Panc1 (cell line): Measurements from ENCODE around the gene INS.

Experiments used
- CTCF ChIP-seq: fragments of 450-650 bp; IDR thresholded peaks from 2 replicates; pipeline ENCODE4 v1.5.1; 2017; ENCODE audit warnings: mild to moderate bottlenecking
- POLR2AphosphoS5 ChIP-seq: IDR thresholded peaks from 2 replicates; pipeline ENCODE4 v1.6.1; 2012; ENCODE audit warnings: mild to moderate bottlenecking, low read depth, low read length, moderate library complexity

GRCh38 chr11:2200536-2200935 lies 39.5 kb upstream of the INS start:
- TF ChIP-seq CTCF (no peak), POLR2AphosphoS5 (no peak)
